ENCODE measurements around the gene RCAN1. TPM values are rescaled to one million over a fixed set of nuclear protein-coding genes. Genes with fewer than 3 reads are reported as not detected.

Gene RCAN1
- total RNA-seq, 1 experiment from 2014 or later: 9.7 TPM

- no peaks in the 10 kb centered on the region for H3K4me1 ChIP-seq (ENCODE audit: control insufficient read depth in 1 of 2, insufficient read depth in 2 of 2, low read length in 2 of 2)
- no peak overlapping the region for H2AFZ ChIP-seq (ENCODE audit: low read depth, low read length, poor library complexity, severe bottlenecking)
- ChIA-PET POLR2A (no interaction called here), RAD21 (ENCODE audit: low non-redundant PET in 1 of 2, low total read pairs in 2 of 2, uncharacterized antibody in 2 of 2, unreplicated experiment in 2 of 2) (no interaction called here), CTCF (interaction anchor here (1.2 to 1.5 kb wide), 3 partner anchors 8 to 11 kb away, joined by 3 to 6 read pairs (median 4); no protein-coding TSS in a partner anchor)
- no peaks in the 10 kb centered on the region for H3K79me2 ChIP-seq (ENCODE audit: insufficient read depth, low read length)
- BruUV-seq (replicated peaks): no TSS peak
- H3K9me3 ChIP-seq (ENCODE audit: control insufficient read depth in 1 of 2, insufficient read depth in 1 of 2, low read depth in 1 of 2, low read length in 2 of 2): no peaks in the 10 kb centered on the region
- no peak overlapping the region for H3K4me2 ChIP-seq (ENCODE audit: low read length)
- no peak overlapping the region for H3K9ac ChIP-seq (ENCODE audit: low read length)
- H4K20me1 ChIP-seq (ENCODE audit: insufficient read depth): no peaks in the 10 kb centered on the region
- no peak overlapping the region for H3K27ac ChIP-seq (ENCODE audit: low read depth, low read length)
- H3K9me2 ChIP-seq (ENCODE audit: insufficient read depth): no peaks in the 10 kb centered on the region
- intact Hi-C loops (cut with micrococcal nuclease): no loop called here
- ATAC-seq: no peak
- H3K36me3 ChIP-seq (ENCODE audit: control insufficient read depth in 1 of 2, insufficient read depth in 2 of 2, low read length in 2 of 2): no peaks in the 10 kb centered on the region
- no peak for TF ChIP-seq ZFX (IDR thresholded peaks at IDR 0.05)
- TF ChIP-seq CEBPB (IDR thresholded peaks at IDR 0.05; ENCODE audit: low read depth): no peak
- TF ChIP-seq SP1 (IDR thresholded peaks at IDR 0.05; ENCODE audit: low read depth): no peak
- no peak for TF ChIP-seq POLR2A (IDR thresholded peaks at IDR 0.05; ENCODE audit: borderline replicate concordance, extremely low read depth, insufficient read depth, insufficient read length)
- no peak for TF ChIP-seq SIN3A (IDR thresholded peaks at IDR 0.05; ENCODE audit: low read depth)
- no peak for TF ChIP-seq EZH2 (IDR thresholded peaks at IDR 0.05)
- TF ChIP-seq FOSL1 (IDR thresholded peaks at IDR 0.05; ENCODE audit: low read depth): no peak
- no peak for TF ChIP-seq EZH2phosphoT487 (IDR thresholded peaks at IDR 0.05; ENCODE audit: borderline replicate concordance)
- TF ChIP-seq EGR1 (IDR thresholded peaks at IDR 0.05; ENCODE audit: low read depth): no peak
- TF ChIP-seq ELF1 (IDR thresholded peaks at IDR 0.05; ENCODE audit: borderline replicate concordance, low read depth): no peak
- TF ChIP-seq TCF7L2 (IDR thresholded peaks at IDR 0.05; ENCODE audit: borderline replicate concordance, extremely low read depth, insufficient read depth, insufficient read length): no peak
- TF ChIP-seq JUND (IDR thresholded peaks at IDR 0.05): no peak
- no peak for DNase-seq (ENCODE audit: low read depth, low spot score)
- no peaks in the 10 kb centered on the region for H3K27me3 ChIP-seq (ENCODE audit: insufficient read depth, low read length)
- H3K4me3 ChIP-seq (replicated peaks in 1 of 2; ENCODE audit: low read depth in 1 of 2, low read length in 2 of 2): no peak overlapping the region
These were observed 96.6 kb downstream of the RCAN1 start for GRCh38 chr21:34518301-34518700.

- no peak overlapping the region for H3K9ac ChIP-seq (ENCODE audit: low read length)
- no TSS peak for BruUV-seq (replicated peaks)
- H3K4me2 ChIP-seq (ENCODE audit: low read length): no peak overlapping the region
- ChIA-PET POLR2A (no interaction called here), CTCF (interaction anchor here (1.0 to 1.5 kb wide), 5 partner anchors 9 to 113 kb away, joined by 3 to 6 read pairs (median 4); no protein-coding TSS in a partner anchor), RAD21 (ENCODE audit: low non-redundant PET in 1 of 2, low total read pairs in 2 of 2, uncharacterized antibody in 2 of 2, unreplicated experiment in 2 of 2) (no interaction called here)
- H2AFZ ChIP-seq (ENCODE audit: low read depth, low read length, poor library complexity, severe bottlenecking): no peak overlapping the region
- no peaks in the 10 kb centered on the region for H3K4me1 ChIP-seq (ENCODE audit: control insufficient read depth in 1 of 2, insufficient read depth in 2 of 2, low read length in 2 of 2)
- H3K36me3 ChIP-seq (ENCODE audit: control insufficient read depth in 1 of 2, insufficient read depth in 2 of 2, low read length in 2 of 2): no peaks in the 10 kb centered on the region
- no peak for TF ChIP-seq CBX3 (IDR thresholded peaks at IDR 0.05; ENCODE audit: low read depth)
- no peak for TF ChIP-seq POLR2AphosphoS5 (IDR thresholded peaks at IDR 0.05; ENCODE audit: low read depth, low read length)
- TF ChIP-seq FOSL1 (IDR thresholded peaks at IDR 0.05; ENCODE audit: low read depth): no peak
- TF ChIP-seq RAD21 (IDR thresholded peaks at IDR 0.05; ENCODE audit: low read depth): peak; percentile 40
- TF ChIP-seq CTCF (IDR thresholded peaks at IDR 0.05 in 2 of 3, conservative IDR thresholded peaks at IDR 0.05 in 1 of 3; ENCODE audit: borderline replicate concordance in 1 of 3, insufficient read depth in 1 of 3, low read depth in 2 of 3, low read length in 2 of 3): peak; percentile 31 to 52 (median 37); a peak in 5 of 6 replicates
- TF ChIP-seq, protein P1, sequence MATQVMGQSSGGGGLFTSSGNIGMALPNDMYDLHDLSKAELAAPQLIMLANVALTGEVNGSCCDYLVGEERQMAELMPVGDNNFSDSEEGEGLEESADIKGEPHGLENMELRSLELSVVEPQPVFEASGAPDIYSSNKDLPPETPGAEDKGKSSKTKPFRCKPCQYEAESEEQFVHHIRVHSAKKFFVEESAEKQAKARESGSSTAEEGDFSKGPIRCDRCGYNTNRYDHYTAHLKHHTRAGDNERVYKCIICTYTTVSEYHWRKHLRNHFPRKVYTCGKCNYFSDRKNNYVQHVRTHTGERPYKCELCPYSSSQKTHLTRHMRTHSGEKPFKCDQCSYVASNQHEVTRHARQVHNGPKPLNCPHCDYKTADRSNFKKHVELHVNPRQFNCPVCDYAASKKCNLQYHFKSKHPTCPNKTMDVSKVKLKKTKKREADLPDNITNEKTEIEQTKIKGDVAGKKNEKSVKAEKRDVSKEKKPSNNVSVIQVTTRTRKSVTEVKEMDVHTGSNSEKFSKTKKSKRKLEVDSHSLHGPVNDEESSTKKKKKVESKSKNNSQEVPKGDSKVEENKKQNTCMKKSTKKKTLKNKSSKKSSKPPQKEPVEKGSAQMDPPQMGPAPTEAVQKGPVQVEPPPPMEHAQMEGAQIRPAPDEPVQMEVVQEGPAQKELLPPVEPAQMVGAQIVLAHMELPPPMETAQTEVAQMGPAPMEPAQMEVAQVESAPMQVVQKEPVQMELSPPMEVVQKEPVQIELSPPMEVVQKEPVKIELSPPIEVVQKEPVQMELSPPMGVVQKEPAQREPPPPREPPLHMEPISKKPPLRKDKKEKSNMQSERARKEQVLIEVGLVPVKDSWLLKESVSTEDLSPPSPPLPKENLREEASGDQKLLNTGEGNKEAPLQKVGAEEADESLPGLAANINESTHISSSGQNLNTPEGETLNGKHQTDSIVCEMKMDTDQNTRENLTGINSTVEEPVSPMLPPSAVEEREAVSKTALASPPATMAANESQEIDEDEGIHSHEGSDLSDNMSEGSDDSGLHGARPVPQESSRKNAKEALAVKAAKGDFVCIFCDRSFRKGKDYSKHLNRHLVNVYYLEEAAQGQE (IDR thresholded peaks at IDR 0.05; ENCODE audit: low read depth): no peak
- no peaks in the 10 kb centered on the region for H3K9me2 ChIP-seq (ENCODE audit: insufficient read depth)
- H3K4me3 ChIP-seq (replicated peaks in 1 of 2; ENCODE audit: low read depth in 1 of 2, low read length in 2 of 2): no peak overlapping the region
- intact Hi-C loops (cut with micrococcal nuclease): no loop called here
- no peaks in the 10 kb centered on the region for H4K20me1 ChIP-seq (ENCODE audit: insufficient read depth)
- DNase-seq (ENCODE audit: low read depth, low spot score) (no peak), ATAC-seq (peak; percentile 89)
- no peak overlapping the region for H3K27ac ChIP-seq (ENCODE audit: low read depth, low read length)
- no peaks in the 10 kb centered on the region for H3K27me3 ChIP-seq (ENCODE audit: insufficient read depth, low read length)
- no peaks in the 10 kb centered on the region for H3K9me3 ChIP-seq (ENCODE audit: control insufficient read depth in 1 of 2, insufficient read depth in 1 of 2, low read depth in 1 of 2, low read length in 2 of 2)
- no peaks in the 10 kb centered on the region for H3K79me2 ChIP-seq (ENCODE audit: insufficient read depth, low read length)
These were observed 97.2 kb downstream of the RCAN1 start for GRCh38 chr21:34517491-34518245.
